Measurements from ENCODE around the gene ZBTB44. TPM values are rescaled to one million over a fixed set of nuclear protein-coding genes. Genes with fewer than 3 reads are reported as not detected.

The ZBTB44 gene
- total RNA-seq, 1 experiment from 2014 or later: 27.5 TPM

GRCh38 chr11:130358398-130358797 is 43.7 kb upstream of the ZBTB44 start:
- no peaks in the 10 kb centered on the region; the same call in 1 of the 2 replicates for H3K36me3 ChIP-seq (ENCODE audit: low read depth, low read length)
- no peak overlapping the region for H2AFZ ChIP-seq (ENCODE audit: low read length)
- peaks cover 14% of the 10 kb centered on the region; the same call in 1 of the 2 replicates for H3K9me3 ChIP-seq (ENCODE audit: low read length)
- TF ChIP-seq EZH2 (IDR thresholded peaks at IDR 0.05; ENCODE audit: low read length, unreplicated experiment) (no peak), EZH2phosphoT487 (IDR thresholded peaks at IDR 0.05; ENCODE audit: borderline replicate concordance, low read length) (no peak), CTCF (conservative IDR thresholded peaks at IDR 0.05; ENCODE audit: low read depth, low read length) (no peak)
- BruUV-seq (replicated peaks): no TSS peak
- no peak overlapping the region for H3K9ac ChIP-seq (ENCODE audit: low read length)
- no peaks in the 10 kb centered on the region for H4K20me1 ChIP-seq (ENCODE audit: low read length)
- DNase-seq (no peak), ATAC-seq (no peak)
- no peaks in the 10 kb centered on the region for H3K9me2 ChIP-seq (replicated peaks; ENCODE audit: low read length)
- no peak overlapping the region for H3K27ac ChIP-seq (ENCODE audit: low read length)
- peaks cover 2% of the 10 kb centered on the region; the same call in 1 of the 2 replicates for H3K27me3 ChIP-seq (ENCODE audit: low read length)
- no peak overlapping the region for H3K4me2 ChIP-seq (ENCODE audit: low read length)
- ChIA-PET CTCF (no interaction called here), POLR2A (ENCODE audit: unreplicated experiment) (no interaction called here)
- no peaks in the 10 kb centered on the region for H3K4me1 ChIP-seq (ENCODE audit: insufficient read depth, low read length)
- intact Hi-C loops (cut with micrococcal nuclease): no loop called here
- no peaks in the 10 kb centered on the region for H3K79me2 ChIP-seq (ENCODE audit: low read length)
- no peak overlapping the region for H3K4me3 ChIP-seq (ENCODE audit: low read length)
- H3F3A ChIP-seq (ENCODE audit: low read length, unreplicated experiment): no peaks in the 10 kb centered on the region

- TF ChIP-seq EZH2phosphoT487 (IDR thresholded peaks at IDR 0.05; ENCODE audit: borderline replicate concordance, low read length) (no peak), EZH2 (IDR thresholded peaks at IDR 0.05; ENCODE audit: low read length, unreplicated experiment) (no peak), CTCF (conservative IDR thresholded peaks at IDR 0.05; ENCODE audit: low read depth, low read length) (no peak)
- Histone ChIP-seq H3K4me2 (ENCODE audit: low read length) (no peak overlapping the region), H4K20me1 (ENCODE audit: low read length) (no peaks in the 10 kb centered on the region), H3K27ac (ENCODE audit: low read length) (no peak overlapping the region), H3K9me3 (ENCODE audit: low read length) (no peaks in the 10 kb centered on the region), H3K27me3 (ENCODE audit: low read length) (peaks cover 3% of the 10 kb centered on the region; the same call in 1 of the 2 replicates), H3F3A (ENCODE audit: low read length, unreplicated experiment) (no peaks in the 10 kb centered on the region), H3K9me2 (replicated peaks; ENCODE audit: low read length) (no peaks in the 10 kb centered on the region), H3K4me1 (ENCODE audit: insufficient read depth, low read length) (no peaks in the 10 kb centered on the region), H3K36me3 (ENCODE audit: low read depth, low read length) (no peaks in the 10 kb centered on the region), H3K9ac (ENCODE audit: low read length) (no peak overlapping the region), H2AFZ (ENCODE audit: low read length) (no peak overlapping the region), H3K4me3 (ENCODE audit: low read length) (no peak overlapping the region), H3K79me2 (ENCODE audit: low read length) (no peaks in the 10 kb centered on the region)
- no peak for ATAC-seq
- DNase-seq: no peak
- ChIA-PET POLR2A (ENCODE audit: unreplicated experiment) (no interaction called here), CTCF (no interaction called here)
- BruUV-seq (replicated peaks): no TSS peak
- intact Hi-C loops (cut with micrococcal nuclease): no loop called here
These were observed 32.5 kb upstream of the ZBTB44 start for GRCh38 chr11:130347261-130347660.

- no peak overlapping the region for H3K4me2 ChIP-seq (ENCODE audit: low read length)
- H3K27ac ChIP-seq (ENCODE audit: low read length): no peak overlapping the region
- H3K36me3 ChIP-seq (ENCODE audit: low read depth, low read length): no peaks in the 10 kb centered on the region
- H3K27me3 ChIP-seq (ENCODE audit: low read length): no peaks in the 10 kb centered on the region; the same call in 1 of the 2 replicates
- H3K9me3 ChIP-seq (ENCODE audit: low read length): 0 out of 2 replicates have a peak, but pooled peaks cover 8% of the 10 kb centered on the region
- no TSS peak for BruUV-seq (replicated peaks)
- intact Hi-C loops (cut with micrococcal nuclease): no loop called here
- no peaks in the 10 kb centered on the region for H3K9me2 ChIP-seq (replicated peaks; ENCODE audit: low read length)
- no peak overlapping the region for H2AFZ ChIP-seq (ENCODE audit: low read length)
- no peak for DNase-seq
- no peaks in the 10 kb centered on the region for H3K4me1 ChIP-seq (ENCODE audit: insufficient read depth, low read length)
- TF ChIP-seq EZH2phosphoT487 (IDR thresholded peaks at IDR 0.05; ENCODE audit: borderline replicate concordance, low read length) (no peak), EZH2 (IDR thresholded peaks at IDR 0.05; ENCODE audit: low read length, unreplicated experiment) (no peak), CTCF (conservative IDR thresholded peaks at IDR 0.05; ENCODE audit: low read depth, low read length) (no peak)
- H3K9ac ChIP-seq (ENCODE audit: low read length): no peak overlapping the region
- no peaks in the 10 kb centered on the region for H3K79me2 ChIP-seq (ENCODE audit: low read length)
- ChIA-PET POLR2A (ENCODE audit: unreplicated experiment) (no interaction called here), CTCF (no interaction called here)
- H3F3A ChIP-seq (ENCODE audit: low read length, unreplicated experiment): no peaks in the 10 kb centered on the region
- ATAC-seq: no peak
- no peak overlapping the region for H3K4me3 ChIP-seq (ENCODE audit: low read length)
- no peaks in the 10 kb centered on the region for H4K20me1 ChIP-seq (ENCODE audit: low read length)
These were observed 30.1 kb upstream of the ZBTB44 start for GRCh38 chr11:130344841-130345240.

Measured in PC-3 (cell line).